ENCODE results near the gene DRC7.

The DRC7 gene

DNA sequence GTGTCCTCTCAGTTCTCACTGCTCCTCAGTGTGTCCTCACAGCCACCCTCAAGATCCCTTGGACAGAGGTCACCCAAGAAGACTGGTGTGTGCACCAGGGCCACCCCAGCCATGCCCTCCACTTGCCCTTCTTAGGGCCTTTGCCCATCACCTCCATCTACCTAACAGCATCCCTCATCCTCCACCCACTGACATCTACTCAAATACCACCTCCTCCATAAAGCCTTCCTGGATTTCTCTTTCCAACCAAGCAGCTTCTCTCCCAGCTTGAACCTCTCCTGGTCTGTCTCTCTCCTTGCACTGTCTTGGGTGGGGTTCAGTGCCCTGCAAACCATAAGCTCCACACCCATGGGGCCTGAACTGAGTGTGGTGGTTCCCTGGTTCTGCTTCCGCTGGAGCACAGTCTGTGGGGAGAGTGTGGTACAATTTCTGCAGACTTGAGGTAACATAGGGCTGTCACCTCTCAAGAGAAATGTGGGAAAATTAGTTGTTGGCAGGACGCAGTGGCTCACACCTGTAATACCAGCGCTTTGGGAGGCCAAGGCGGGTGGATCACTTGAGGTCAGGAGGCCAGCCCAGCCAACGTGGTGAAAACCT is 55.3 kb downstream of the DRC7 start:
- DNase-seq (ENCODE audit: low read depth in 2 of 2), result no peak

DNA sequence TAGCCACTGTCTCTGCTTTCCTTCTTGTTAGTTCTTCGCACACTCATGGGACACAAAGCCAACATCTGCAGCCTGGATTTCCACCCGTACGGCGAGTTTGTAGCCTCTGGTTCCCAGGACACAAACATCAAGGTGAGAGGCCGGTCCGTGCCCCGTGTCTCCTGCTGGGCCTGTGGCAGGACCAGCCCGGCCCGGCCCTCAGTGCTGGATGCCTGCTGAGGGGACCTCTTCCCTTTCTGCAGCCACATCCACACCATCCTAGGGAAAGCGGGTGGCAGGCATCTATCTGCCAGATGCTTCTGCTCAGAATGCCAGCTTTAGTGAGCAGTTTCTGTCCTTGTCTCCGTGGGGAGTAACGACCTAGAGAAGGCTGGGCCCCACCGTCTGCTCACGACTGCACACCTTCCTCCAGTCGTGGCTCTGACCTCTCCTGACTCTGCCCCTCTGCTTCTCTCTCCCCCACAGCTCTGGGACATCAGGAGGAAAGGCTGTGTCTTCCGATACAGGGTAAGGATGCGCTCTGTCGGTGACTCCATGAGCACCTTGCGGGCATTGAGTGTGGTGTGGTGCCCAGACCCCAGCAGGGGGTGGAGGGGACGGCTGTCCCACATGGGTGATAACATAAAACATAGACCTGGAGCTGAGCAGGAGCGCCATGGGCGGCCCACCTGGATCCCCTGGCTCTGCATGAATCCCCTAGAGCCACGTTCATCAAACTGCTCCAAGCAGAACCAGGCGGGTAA is 56.4 kb downstream of the DRC7 start:
- DNase-seq (ENCODE audit: low read depth in 2 of 2), result no peak

DNA sequence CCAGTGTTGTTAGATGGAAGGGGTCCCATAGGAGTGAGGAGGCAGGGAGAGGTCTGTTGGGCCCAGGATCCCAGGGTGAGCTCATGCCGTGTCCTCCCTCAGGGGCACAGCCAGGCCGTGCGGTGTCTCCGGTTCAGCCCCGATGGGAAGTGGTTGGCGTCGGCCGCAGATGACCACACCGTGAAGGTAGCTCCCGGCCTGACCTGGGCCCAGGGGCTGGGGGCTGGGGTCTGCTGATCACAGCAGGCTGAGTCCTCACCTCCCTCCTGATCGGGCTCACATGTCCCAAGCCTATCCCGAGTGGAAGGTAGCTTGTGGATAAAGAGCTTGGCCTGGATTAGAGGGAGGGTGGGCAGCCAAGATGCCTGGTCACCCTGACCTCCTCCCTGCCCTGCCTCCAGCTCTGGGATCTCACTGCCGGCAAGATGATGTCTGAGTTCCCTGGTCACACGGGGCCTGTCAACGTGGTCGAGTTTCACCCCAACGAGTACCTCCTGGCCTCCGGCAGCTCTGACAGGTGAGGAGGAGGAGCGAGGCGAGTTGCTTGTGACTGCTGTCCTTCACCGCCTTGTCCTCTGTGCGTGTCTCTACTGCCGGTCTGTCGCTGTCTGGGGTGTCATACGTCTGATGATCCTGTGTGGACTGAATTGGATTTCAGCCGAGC is 57.1 kb downstream of the DRC7 start:
- DNase-seq (ENCODE audit: low read depth in 2 of 2), result no peak

DNA sequence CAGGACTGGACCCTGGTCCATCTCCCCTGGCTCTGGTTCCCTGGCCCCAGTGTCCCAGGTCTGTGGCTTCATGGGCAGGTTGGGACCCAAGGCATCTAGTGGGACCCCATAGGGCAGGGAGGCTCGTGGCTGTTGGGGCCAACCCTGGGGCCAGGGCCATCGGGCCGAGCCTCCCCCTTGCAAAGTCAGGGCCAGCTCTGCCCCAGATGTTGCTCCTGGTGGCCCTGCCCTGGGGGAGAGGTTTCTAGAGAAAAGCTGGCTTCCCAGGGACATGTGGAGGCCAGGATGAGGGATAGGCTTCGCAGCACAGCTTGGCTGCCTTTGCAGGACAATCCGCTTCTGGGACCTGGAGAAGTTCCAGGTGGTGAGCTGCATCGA is 57.6 kb downstream of the DRC7 start:
- no peak for DNase-seq (ENCODE audit: low read depth in 2 of 2)

DNA sequence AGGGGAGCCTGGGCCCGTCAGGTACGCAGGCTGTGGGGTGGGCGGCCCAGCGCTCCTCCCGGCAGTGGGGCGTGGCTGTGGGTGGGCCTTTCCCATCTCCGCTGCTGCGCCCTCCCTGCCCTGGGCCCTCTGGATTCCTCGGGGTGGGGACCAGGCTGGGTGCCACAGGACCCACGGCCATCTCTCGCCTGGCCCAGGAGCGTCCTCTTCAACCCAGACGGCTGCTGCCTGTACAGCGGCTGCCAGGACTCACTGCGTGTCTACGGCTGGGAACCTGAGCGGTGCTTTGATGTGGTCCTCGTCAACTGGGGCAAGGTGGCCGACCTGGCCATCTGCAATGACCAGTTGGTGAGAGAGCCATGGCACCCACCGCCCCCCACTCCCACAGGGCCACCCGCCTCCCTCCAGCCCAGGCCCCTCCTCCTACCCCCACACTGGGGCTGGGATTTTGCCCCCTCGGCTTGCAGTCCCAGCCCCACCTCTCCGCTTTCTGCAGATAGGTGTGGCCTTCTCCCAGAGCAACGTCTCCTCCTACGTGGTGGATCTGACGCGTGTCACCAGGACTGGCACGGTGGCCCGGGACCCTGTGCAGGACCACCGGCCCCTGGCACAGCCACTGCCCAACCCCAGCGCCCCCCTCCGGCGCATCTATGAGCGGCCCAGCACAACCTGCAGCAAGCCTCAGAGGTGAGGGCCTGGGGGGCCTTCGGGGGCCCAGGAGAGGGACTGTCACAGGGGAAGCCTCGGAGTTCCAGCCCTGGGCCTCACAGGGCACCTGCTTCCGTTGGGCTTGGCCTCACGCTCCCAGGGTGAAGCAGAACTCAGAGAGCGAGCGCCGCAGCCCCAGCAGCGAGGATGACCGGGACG is 58.2 kb downstream of the DRC7 start:
- DNase-seq (ENCODE audit: low read depth in 2 of 2), result no peak

DNA sequence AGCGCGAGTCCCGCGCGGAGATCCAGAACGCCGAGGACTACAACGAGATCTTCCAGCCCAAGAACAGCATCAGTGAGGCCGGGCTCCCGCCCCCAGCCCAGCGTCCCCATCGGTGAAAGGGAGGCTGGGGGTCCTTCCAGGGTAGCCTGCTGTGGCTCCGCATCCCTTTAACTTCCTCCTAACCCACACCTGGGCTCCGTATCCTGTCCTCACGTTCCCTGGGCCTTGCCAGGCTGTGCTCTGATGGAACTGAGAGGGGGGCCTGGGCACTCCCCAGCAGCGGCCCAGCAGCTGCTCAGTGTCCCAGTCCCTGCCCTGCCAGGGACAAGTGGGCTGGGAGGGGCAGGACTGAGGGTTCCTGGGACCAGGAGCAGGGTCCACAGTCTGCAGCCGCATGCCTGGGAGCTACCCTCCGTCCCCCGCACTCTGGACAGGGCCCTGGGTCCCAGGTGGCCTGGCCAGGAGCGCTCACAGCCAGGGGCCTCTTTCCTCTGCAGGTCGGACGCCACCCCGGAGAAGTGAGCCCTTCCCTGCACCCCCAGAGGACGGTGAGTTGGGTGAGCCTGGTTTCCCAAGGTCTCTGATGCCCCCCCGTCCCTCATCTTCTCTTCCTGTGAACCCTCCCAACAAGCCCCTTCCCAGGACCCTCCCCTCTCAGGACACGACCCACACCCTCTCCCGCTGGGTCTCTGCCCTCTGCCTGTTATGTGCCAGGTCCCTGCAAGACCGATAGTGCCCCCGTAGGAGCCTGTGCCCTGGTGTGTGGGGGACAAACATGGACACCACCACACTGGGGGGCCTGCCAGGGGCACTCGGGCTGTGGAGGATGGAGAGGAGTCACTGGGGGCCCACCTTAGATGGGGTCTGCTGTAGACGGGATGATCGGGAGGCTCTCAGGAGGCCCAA is 59.1 kb downstream of the DRC7 start:
- DNase-seq (ENCODE audit: low read depth in 2 of 2), result no peak

DNA sequence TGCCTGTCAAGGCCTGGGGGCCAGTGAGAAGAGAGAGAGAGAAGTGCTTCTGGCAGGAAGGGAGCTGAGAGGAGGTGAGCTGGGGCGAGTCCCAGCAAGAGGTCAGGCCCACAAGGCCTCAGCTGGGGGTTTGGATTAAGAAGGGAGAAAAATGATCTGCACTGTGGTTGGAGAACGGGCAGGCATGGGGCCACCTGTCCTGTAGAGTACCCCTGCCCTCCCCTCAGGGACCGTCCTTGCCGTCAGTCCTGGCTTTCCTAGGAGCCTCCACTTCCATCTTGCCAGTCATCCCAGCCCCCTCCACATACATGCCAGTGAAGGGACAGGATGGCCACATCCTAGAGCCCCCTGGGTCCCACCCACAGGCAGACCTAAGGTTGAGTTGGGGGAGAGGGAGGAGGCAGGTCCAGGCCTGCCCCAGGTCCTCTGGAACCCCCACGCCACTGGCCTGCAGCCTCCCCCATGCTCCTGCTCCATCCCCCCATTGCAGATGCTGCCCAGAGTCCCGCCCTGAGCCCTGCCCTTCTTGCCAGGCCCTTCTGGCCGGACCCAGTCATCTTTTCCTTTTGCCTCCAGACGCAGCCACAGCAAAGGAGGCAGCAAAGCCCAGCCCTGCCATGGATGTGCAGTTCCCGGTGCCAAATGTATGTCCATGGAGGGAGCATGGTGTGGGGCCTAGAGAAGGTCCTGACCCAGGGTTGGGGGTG is 59.9 kb downstream of the DRC7 start:
- no peak for DNase-seq (ENCODE audit: low read depth in 2 of 2)

DNA sequence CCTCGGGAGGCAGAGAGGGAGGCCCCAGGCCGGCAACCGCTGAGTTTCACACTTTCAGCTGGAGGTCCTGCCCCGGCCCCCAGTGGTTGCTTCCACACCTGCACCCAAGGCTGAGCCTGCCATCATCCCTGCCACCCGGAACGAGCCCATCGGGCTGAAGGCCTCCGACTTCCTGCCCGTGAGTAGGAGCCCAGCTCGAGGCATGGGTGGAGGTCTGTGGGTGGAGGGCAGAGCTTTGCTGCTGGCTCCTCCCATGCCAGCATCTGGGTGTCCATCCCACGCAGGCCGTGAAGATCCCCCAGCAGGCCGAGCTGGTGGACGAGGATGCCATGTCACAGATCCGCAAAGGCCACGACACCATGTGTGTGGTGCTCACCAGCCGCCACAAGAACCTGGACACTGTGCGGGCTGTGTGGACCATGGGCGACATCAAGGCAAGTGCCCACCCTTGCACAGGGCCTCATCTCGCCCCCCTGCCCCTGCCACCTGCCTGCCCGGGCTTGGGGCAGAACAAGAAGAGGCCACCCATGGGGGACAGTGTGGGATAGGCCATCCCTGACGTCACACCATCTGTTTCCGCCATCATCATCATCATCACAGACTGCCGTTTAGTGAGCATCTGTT is 60.6 kb downstream of the DRC7 start:
- DNase-seq (ENCODE audit: low read depth in 2 of 2), result no peak

DNA sequence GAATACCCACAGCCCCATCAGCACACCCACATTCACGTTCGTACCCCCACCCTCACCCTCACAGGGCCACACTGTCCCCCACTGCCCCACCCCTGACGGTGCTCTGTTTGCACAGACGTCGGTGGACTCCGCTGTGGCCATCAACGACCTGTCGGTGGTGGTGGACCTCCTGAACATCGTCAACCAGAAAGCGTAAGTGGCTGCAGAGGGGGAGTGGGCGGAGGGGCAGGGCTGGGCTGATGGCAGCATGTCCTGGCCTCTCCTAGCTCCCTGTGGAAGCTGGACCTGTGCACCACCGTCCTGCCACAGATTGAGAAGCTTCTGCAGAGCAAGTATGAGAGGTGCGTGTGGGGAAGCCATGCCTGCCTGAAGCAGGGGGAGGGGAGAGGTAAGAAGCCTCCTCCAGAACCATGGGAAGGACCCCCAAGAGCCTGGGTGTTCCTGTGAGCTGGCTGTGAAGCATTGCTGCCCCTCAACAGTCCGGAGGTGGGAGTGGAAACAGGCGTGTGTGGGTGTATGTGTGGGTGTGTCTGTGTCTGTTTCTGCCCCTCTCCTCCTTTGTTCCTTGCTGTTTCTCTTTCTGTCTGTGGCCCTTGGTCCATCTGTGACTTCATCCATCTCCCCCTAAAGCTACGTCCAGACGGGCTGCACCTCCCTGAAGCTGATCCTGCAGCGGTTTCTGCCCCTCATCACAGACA is 61.3 kb downstream of the DRC7 start:
- no peak for DNase-seq (ENCODE audit: low read depth in 2 of 2)

DNA sequence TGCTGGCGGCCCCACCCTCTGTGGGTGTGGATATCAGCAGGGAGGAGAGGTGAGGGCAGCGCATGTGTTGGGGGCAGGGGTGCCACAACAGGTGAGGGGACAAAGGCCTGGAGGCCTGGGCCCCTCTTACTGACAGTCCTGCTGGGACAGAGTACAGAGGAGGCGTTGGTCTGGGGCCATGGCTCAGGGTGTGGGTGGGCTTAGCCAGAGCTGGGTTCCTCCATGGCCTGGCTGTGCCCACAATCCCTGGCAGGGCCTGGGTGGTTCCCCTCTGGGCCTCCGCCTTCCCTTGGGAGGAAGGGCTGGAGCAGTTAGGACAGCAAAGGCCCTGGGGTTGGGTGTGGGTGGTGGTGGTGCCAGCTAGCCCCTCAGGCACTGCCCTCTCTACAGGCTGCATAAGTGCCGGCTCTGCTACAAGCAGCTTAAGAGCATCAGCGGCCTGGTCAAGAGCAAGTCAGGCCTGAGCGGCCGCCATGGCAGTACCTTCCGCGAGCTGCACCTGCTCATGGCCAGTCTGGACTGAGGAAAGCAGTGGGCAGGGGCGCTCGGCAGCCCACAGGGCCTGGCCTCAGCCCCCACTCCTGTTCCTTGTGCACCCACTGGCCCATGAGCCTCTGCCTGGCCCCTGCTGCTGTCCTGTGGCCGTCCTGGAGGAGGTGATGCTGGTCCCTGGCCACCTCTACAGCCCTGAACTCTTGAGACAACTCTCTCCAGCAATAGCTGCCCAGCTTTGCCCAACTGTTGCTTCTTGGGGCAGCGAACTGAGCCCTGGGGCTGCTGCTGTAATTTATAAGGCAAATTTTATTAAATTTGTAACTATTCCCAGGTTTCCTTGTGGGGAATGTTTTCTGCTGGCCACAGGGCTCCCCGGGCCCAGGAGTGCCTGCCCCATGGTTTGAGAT is 62.1 kb downstream of the DRC7 start:
- no peak for DNase-seq (ENCODE audit: low read depth in 2 of 2)

DNA sequence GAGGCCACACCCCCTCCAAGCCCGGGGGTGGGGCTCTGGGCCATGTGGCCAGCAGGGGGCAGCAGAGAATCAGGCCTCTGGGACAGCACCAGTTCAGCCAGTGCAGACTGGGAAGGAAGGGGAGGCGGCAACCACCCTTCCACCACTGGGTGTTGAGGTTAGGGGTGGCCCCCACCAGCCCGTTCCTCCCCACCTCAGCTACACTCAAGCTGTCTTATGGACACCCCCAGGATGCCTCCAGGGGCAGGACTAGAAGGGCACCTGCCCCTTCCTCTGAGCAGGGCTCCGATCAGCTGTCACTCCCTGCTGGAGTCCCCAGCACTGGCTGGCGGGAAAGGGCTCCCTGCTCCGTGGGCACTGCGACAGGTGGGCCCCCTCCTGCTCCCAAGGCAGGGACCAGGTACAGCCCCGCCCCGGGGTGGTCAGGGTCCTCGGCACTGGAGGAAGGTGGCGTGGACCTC is 62.8 kb downstream of the DRC7 start:
- peak; percentile 74 to 78 for DNase-seq (ENCODE audit: low read depth in 2 of 2)

DNA sequence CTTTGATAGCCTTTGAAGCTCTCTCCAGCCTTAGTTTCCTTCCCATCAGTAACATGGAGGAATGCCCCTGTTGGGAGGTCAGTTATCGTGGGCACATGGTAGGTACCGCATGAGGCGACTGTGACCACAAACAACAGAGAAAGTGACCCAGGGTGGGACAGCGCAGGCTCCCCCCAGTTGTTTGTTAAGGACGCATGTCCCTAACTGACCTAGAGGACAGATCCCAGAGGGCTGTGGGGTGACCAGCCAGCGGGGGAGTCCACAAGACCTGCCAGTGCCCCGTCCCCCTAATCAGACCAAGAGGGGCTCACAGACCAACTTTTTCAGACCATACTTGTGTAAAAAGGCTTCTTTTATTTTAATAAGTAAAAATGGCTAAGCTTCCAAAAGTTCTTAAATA is 63.3 kb downstream of the DRC7 start:
- DNase-seq (ENCODE audit: low read depth in 2 of 2), result no peak

DNA sequence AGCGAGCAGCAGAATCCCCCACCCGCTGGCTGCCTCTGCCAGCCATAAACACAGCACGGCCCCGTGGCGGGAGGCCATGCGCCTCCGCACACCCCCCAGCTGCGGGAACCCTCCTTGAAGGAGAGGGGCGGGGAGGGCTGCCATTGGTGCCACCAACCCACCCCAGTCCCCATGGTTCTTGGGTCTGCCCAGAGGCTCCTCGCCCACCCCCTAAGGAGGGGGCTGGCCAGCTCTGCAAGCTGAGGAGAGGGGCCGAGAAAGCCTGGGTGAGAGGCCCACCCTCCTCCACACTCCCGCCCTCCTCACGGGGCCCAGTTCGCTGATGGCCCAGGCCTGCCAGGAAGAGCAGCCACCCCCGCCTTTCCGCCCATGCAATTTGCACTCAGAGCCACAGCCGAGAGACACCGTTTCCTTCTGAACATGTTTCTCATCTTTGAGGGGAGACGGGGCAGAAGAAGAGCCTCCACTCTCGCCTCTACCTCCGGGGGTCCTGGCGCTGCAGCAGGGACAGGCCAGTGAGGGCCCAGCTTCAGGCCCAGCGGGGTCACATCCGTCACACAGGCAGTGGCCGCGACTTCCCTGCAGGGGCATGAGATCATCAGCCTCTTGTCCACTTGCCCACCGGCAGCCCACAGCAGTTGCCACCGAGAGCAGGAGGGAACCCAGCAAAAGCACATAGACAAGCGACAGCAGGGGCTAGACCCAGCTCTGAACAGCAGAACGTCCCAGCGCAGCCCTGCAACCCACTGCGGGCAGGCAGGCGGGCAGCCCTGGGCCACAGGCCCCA is 63.9 kb downstream of the DRC7 start:
- DNase-seq (ENCODE audit: low read depth in 2 of 2), result no peak

DNA sequence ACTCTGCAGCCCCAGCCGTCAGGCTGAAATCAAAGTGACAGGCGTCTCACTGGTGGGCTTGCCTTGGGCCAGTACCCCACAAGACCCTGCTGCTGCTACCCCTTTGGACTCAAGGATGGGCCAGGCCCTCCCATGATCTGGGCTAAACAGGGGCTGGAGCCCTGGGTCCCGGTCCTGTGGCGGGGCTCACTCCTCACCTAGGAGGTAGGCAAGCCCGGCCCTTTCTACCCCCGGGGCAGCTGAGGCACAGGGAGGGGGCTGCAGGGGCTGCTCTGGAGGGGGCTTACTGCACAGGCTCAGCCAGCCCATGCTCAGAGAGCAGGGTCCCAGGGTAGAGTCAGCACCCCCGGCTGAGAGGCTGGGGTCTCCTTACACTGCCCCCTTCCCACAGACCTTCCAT is 64.5 kb downstream of the DRC7 start:
- DNase-seq (ENCODE audit: low read depth in 2 of 2), result no peak

DNA sequence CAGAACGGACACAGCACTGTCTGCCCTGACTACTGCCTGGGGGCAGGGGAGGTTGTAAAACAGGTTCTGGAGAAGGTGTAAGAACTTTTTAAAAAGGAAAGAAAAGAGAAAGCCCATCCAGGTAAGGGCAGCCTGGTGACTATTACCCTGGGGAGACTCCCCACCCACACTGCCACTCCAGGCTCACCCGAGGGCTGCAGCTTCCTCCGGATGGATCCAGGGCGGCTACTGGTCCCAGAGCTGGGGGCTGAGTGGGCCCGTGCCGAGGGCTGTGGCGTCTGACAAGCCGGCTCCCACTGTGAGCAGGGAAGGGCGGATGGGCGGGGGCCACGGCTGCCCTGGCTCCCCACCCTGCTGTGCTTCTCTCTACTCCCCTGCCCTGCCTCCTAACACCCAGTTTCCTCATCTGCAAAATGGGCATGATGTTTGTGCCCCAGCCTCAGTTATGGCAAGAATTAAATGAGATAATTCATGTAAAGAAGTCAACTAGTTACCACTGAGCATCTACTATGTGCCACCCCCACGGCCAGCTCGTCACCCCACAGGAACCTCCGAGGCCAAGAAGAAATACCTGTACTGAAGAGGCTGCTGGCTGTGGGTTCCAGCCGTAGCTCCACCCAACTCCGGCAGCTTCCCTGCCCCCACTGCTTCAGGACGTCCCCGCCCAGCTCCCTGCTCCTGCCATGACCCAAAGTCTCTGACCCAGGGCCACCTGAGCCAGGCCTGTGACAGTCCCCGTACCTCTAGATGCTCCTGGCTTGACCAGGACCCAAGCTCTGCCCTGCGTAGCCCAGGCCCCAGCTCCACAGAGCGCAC is 65.1 kb downstream of the DRC7 start:
- no peak for DNase-seq (ENCODE audit: low read depth in 2 of 2)

DNA sequence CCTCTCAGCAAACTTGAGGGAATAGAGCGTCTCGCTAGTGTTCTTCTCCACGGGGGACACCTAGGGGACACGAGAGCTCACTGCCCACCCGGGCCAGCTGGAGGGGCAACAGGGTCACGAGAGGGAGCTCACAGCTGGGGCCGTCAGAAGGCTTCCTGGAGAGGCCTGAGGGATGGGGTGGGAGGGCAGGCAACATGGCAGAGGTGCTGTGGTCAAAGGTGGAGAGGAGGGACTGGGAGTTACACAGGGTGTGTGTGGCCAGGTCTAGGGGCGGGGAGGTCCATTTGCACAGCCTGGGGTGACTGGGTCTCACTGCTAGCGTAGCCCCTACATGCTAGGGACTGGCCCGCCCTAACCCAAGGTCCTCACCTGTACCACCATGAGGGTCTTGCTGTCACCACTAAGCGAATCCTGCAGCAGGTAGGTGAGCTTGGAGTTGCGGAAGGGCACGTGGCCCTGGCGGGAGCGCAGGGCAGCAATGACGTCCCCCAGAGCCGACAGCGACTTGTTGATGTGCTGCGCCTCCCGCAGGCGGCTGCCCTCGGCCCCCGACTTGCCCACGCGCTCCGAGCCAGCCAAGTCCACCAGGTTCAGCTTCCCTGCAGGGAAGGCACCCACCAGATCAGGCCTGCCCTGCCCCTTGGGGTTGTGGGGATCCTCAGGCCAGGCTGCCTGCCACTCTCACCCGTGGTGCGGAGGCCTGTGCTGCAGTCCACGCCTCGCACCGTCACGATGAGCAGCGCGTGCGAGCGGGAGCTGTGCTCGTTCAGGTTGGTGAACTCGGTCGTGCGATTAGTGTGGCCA is 66.0 kb downstream of the DRC7 start:
- DNase-seq (ENCODE audit: low read depth in 2 of 2), result no peak
